HG03103 (cell line): ENCODE measurements around the gene TMEM121.
A peak's percentile ranks its signal among the peaks of the same experiment; 100 is the strongest.

Experiments used
- ATAC-seq: cut with Tn5 transposase; IDR thresholded peaks from one replicate; pipeline ENCODE4 v1.9.1; 2021; ENCODE audit warnings: low read depth; ENCODE audit not compliant: unreplicated experiment

Gene TMEM121

GRCh38 chr14:105525861-105526775 is at the start of gene TMEM121:
Gene TMEM121 (plus strand): TSS chr14:105526583. CDS start chr14:105528835, 2,252 bp downstream.
- ATAC-seq = no peak

GRCh38 chr14:105476831-105477659 is 49.3 kb upstream of the TMEM121 start:
- no peak for ATAC-seq

GRCh38 chr14:105477660-105478397 is 48.6 kb upstream of the TMEM121 start:
- ATAC-seq = no peak

GRCh38 chr14:105478398-105479251 is 47.8 kb upstream of the TMEM121 start:
- ATAC-seq = no peak

- ATAC-seq = no peak
Observed at GRCh38 chr14:105479431-105480158, 46.8 kb upstream of the TMEM121 start.

GRCh38 chr14:105480199-105480746 is 46.1 kb upstream of the TMEM121 start:
- ATAC-seq = no peak

GRCh38 chr14:105480807-105481801 is 45.3 kb upstream of the TMEM121 start:
- peak; percentile 43 for ATAC-seq

- peak; percentile 67 for ATAC-seq
Observed at GRCh38 chr14:105481886-105482457, 44.4 kb upstream of the TMEM121 start.

GRCh38 chr14:105482486-105483110 is 43.8 kb upstream of the TMEM121 start:
- no peak for ATAC-seq

GRCh38 chr14:105483300-105484068 is 42.9 kb upstream of the TMEM121 start:
- no peak for ATAC-seq

GRCh38 chr14:105484069-105484996 is 42.0 kb upstream of the TMEM121 start:
- no peak for ATAC-seq

- no peak for ATAC-seq
Observed at GRCh38 chr14:105484997-105485393, 41.4 kb upstream of the TMEM121 start.

- no peak for ATAC-seq
Observed at GRCh38 chr14:105485739-105486162, 40.6 kb upstream of the TMEM121 start.

- no peak for ATAC-seq
Observed at GRCh38 chr14:105486163-105486973, 40.0 kb upstream of the TMEM121 start, which contains the start of gene CRIP1. Gene CRIP1 (plus strand): TSS chr14:105486886. CDS start chr14:105487260, 374 bp downstream.
